ENCODE data around the gene B3GNT2.
A peak's percentile ranks its signal among the peaks of the same experiment; 100 is the strongest.
"Not testable (repeated sequence)": the region's sequence is repeated elsewhere in the genome, so short reads cannot be mapped to it uniquely, and the experiment has no call there.

Gene B3GNT2

GRCh38 chr2:62185475-62186155 lies 10.3 kb upstream of the B3GNT2 start:
- no peak for DNase-seq (ENCODE audit: low read depth in 3 of 3)

GRCh38 chr2:62186156-62186905 lies 9.6 kb upstream of the B3GNT2 start:
- DNase-seq (ENCODE audit: low read depth in 3 of 3), result no peak

GRCh38 chr2:62187246-62187645 lies 8.7 kb upstream of the B3GNT2 start:
- no peak for DNase-seq (ENCODE audit: low read depth in 3 of 3)

GRCh38 chr2:62188416-62188815 lies 7.5 kb upstream of the B3GNT2 start:
- no peak for DNase-seq (ENCODE audit: low read depth in 3 of 3)

GRCh38 chr2:62189196-62189595 lies 6.7 kb upstream of the B3GNT2 start:
- no peak for DNase-seq (ENCODE audit: low read depth in 3 of 3)

- no peak for DNase-seq (ENCODE audit: low read depth in 3 of 3)
Measured at GRCh38 chr2:62192811-62193210, 3.1 kb upstream of the B3GNT2 start.

GRCh38 chr2:62194558-62195420 lies 1.1 kb upstream of the B3GNT2 start:
- DNase-seq (ENCODE audit: low read depth in 3 of 3), result no peak

- peak in 2 of 3 donors; percentile 34 to 49 for DNase-seq (ENCODE audit: low read depth in 3 of 3)
Measured at GRCh38 chr2:62196278-62196901, 475 bp downstream of the B3GNT2 start.

- peak in 1 of 3 donors; percentile 12 for DNase-seq (ENCODE audit: low read depth in 3 of 3)
Measured at GRCh38 chr2:62197011-62197924, 1.4 kb downstream of the B3GNT2 start.

GRCh38 chr2:62197925-62198633 lies 2.2 kb downstream of the B3GNT2 start:
- DNase-seq (ENCODE audit: low read depth in 3 of 3), result no peak

GRCh38 chr2:62198854-62199253 lies 2.9 kb downstream of the B3GNT2 start:
- DNase-seq (ENCODE audit: low read depth in 3 of 3), result not testable (repeated sequence)

GRCh38 chr2:62199392-62200125 lies 3.6 kb downstream of the B3GNT2 start:
- no peak for DNase-seq (ENCODE audit: low read depth in 3 of 3)

- DNase-seq (ENCODE audit: low read depth in 3 of 3), result no peak
Measured at GRCh38 chr2:62200291-62200841, 4.5 kb downstream of the B3GNT2 start.

- no peak for DNase-seq (ENCODE audit: low read depth in 3 of 3)
Measured at GRCh38 chr2:62200868-62201267, 5.0 kb downstream of the B3GNT2 start.

- no peak for DNase-seq (ENCODE audit: low read depth in 3 of 3)
Measured at GRCh38 chr2:62201307-62201706, 5.4 kb downstream of the B3GNT2 start.

GRCh38 chr2:62202019-62202722 lies 6.3 kb downstream of the B3GNT2 start:
- DNase-seq (ENCODE audit: low read depth in 3 of 3), result no peak

- DNase-seq (ENCODE audit: low read depth in 3 of 3), result no peak
Measured at GRCh38 chr2:62202729-62203128, 6.8 kb downstream of the B3GNT2 start.

- no peak for DNase-seq (ENCODE audit: low read depth in 3 of 3)
Measured at GRCh38 chr2:62203459-62203858, 7.5 kb downstream of the B3GNT2 start.

Data from stimulated activated CD4-positive, alpha-beta T cell treated with anti-CD3 and anti-CD28 coated beads, TNF-alpha, amount 100 ng/mL, for 48 hours (primary cell).